H1 (cell line): ENCODE results near the gene SYTL1. TPM values are rescaled to one million over a fixed set of nuclear protein-coding genes. Genes with fewer than 3 reads are reported as not detected.

Experiments used
- CTCF ChIA-PET: fragments of 300-600 bp; sonication (Branson Sonifier 250); formaldehyde crosslinking; loops from one replicate; lab custom pipeline; 2021; ENCODE audit not compliant: partially characterized antibody; lab: Charles Lee
- POLR2A ChIA-PET: fragments of 300-600 bp; sonication (Branson Sonifier 250); formaldehyde crosslinking; loops from one replicate; lab custom pipeline; 2021; ENCODE audit warnings: inconsistent platforms; ENCODE audit not compliant: partially characterized antibody; lab: Charles Lee
- DNase-seq, 2 experiments: peaks; one replicate each; pipeline versions ENCODE4 v3.0.0 to v3.0.0-alpha.2; 2010 to 2022; ENCODE audit warnings: low spot score in 2 of 2, low read depth in 1 of 2, mixed read lengths in 1 of 2
- FAIRE-seq: peaks from 2 replicates; lab custom pipeline; 2011; peaks lifted over from hg19 to GRCh38; lab: Jason Lieb, UNC
- H2AFZ ChIP-seq: 2 replicates; pipeline ENCODE4 v1.8.1; 2012; ENCODE audit warnings: low read length, inconsistent platforms
- H2AK5ac ChIP-seq: 2 replicates; pipeline ENCODE4 v1.6.1; 2013; ENCODE audit warnings: low read depth, low read length
- H2BK120ac ChIP-seq: replicated peaks from 2 replicates; pipeline ENCODE3; 2013; ENCODE audit warnings: low read depth, low read length, inconsistent platforms
- H2BK12ac ChIP-seq: 2 replicates; pipeline ENCODE4 v1.6.1; 2013; ENCODE audit warnings: low read depth, low read length
- H2BK15ac ChIP-seq: 2 replicates; pipeline ENCODE4 v1.6.1; 2013; ENCODE audit warnings: low read length
- H2BK20ac ChIP-seq: 2 replicates; pipeline ENCODE4 v1.6.1; 2013; ENCODE audit warnings: low read length
- H2BK5ac ChIP-seq: 2 replicates; pipeline ENCODE4 v1.6.1; 2013; ENCODE audit warnings: low read depth, low read length
- H3K14ac ChIP-seq: 2 replicates; pipeline ENCODE4 v1.6.1; 2013; ENCODE audit warnings: inconsistent platforms; ENCODE audit not compliant: insufficient read length
- H3K18ac ChIP-seq: 2 replicates; pipeline ENCODE4 v1.6.1; 2013; ENCODE audit warnings: low read length; ENCODE audit errors: extremely low read depth
- H3K23ac ChIP-seq: 2 replicates; pipeline ENCODE4 v1.6.1; 2013; ENCODE audit warnings: inconsistent platforms; ENCODE audit not compliant: insufficient read length
- H3K23me2 ChIP-seq: 2 replicates; pipeline ENCODE4 v1.6.1; 2013; ENCODE audit warnings: low read depth, low read length
- H3K27ac ChIP-seq: 2 replicates; pipeline ENCODE4 v1.6.1; 2011; ENCODE audit warnings: low read depth, low read length, inconsistent platforms
- H3K27me3 ChIP-seq, 4 experiments: replicated peaks in 1 of 4; 1 replicate in 1 of 4; 2 replicates in 3 of 4; pipeline versions ENCODE4 v1.6.1 to v1.8.1; 2011 to 2013; ENCODE audit warnings: low read length in 3 of 4, mild to moderate bottlenecking in 3 of 4, inconsistent platforms in 2 of 4, mixed read lengths in 2 of 4, moderate library complexity in 1 of 4; ENCODE audit not compliant: control insufficient read depth in 3 of 4, insufficient read depth in 3 of 4; ENCODE audit errors: extremely low read depth in 1 of 4
- H3K36me3 ChIP-seq, 4 experiments: 2 replicates each; pipeline versions ENCODE4 v1.6.1 to v1.8.1; 2011 to 2013; ENCODE audit warnings: mild to moderate bottlenecking in 4 of 4, low read length in 3 of 4, moderate library complexity in 2 of 4, control low read depth in 1 of 4, inconsistent platforms in 1 of 4; ENCODE audit not compliant: insufficient read depth in 4 of 4, control insufficient read depth in 2 of 4
- H3K4ac ChIP-seq: replicated peaks from 2 replicates; pipeline ENCODE3; 2013; ENCODE audit warnings: low read length, low read depth, mixed read lengths, inconsistent platforms; ENCODE audit not compliant: insufficient read length
- H3K4me1 ChIP-seq, 4 experiments: replicated peaks in 1 of 4; 1 replicate in 1 of 4; 2 replicates in 3 of 4; pipeline versions ENCODE4 v1.6.1 to v1.8.1; 2011 to 2013; ENCODE audit warnings: low read length in 3 of 4, inconsistent platforms in 2 of 4, mixed read lengths in 1 of 4; ENCODE audit not compliant: insufficient read depth in 4 of 4, control insufficient read depth in 3 of 4
- H3K4me2 ChIP-seq, 2 experiments: 2 replicates each; pipeline versions ENCODE4 v1.6.1 to v1.8.1; 2011 to 2013; ENCODE audit warnings: low read depth in 2 of 2, low read length in 2 of 2, control low read depth in 1 of 2, inconsistent platforms in 1 of 2, mild to moderate bottlenecking in 1 of 2; ENCODE audit not compliant: insufficient read depth in 1 of 2
- H3K4me3 ChIP-seq, 4 experiments: fragments of 200-600, 300-600 bp in 1 of 4; sonication (generic), shearing (Covaris generic), sonication (Bioruptor Twin) in 1 of 4; 2 replicates each; pipeline versions ENCODE4 v1.5.1 to v1.8.1; 2011 to 2016; ENCODE audit warnings: low read length in 4 of 4, low read depth in 3 of 4, control low read depth in 2 of 4, inconsistent platforms in 2 of 4, mild to moderate bottlenecking in 2 of 4, mixed read lengths in 1 of 4, moderate library complexity in 1 of 4; ENCODE audit not compliant: insufficient read depth in 2 of 4; ENCODE audit errors: extremely low read depth in 1 of 4
- H3K56ac ChIP-seq: replicated peaks from 2 replicates; pipeline ENCODE3; 2013; ENCODE audit warnings: low read depth, mild to moderate bottlenecking, mixed read lengths, low read length, inconsistent platforms; ENCODE audit not compliant: insufficient read length
- H3K79me1 ChIP-seq: 2 replicates; pipeline ENCODE4 v1.6.1; 2013; ENCODE audit warnings: low read depth, low read length, control low read depth
- H3K79me2 ChIP-seq, 2 experiments: 2 replicates each; pipeline versions ENCODE4 v1.6.1 to v1.8.1; 2012 to 2013; ENCODE audit warnings: low read length in 2 of 2, mild to moderate bottlenecking in 2 of 2, inconsistent platforms in 1 of 2; ENCODE audit not compliant: insufficient read depth in 2 of 2, control insufficient read depth in 1 of 2
- H3K9ac ChIP-seq, 4 experiments: replicated peaks in 1 of 4; 1 replicate in 1 of 4; 2 replicates in 3 of 4; pipeline versions ENCODE4 v1.6.1 to v1.8.1; 2011 to 2013; ENCODE audit warnings: low read depth in 3 of 4, low read length in 3 of 4, control low read depth in 2 of 4, mild to moderate bottlenecking in 2 of 4, moderate library complexity in 2 of 4, inconsistent platforms in 1 of 4; ENCODE audit errors: extremely low read depth in 1 of 4
- H3K9me3 ChIP-seq, 2 experiments: 2 replicates each; pipeline versions ENCODE4 v1.6.1 to v1.8.1; 2012 to 2013; ENCODE audit warnings: mild to moderate bottlenecking in 2 of 2, moderate library complexity in 2 of 2, control low read depth in 1 of 2, inconsistent platforms in 1 of 2, low read depth in 1 of 2, low read length in 1 of 2, mixed read lengths in 1 of 2; ENCODE audit not compliant: insufficient read depth in 2 of 2
- H4K20me1 ChIP-seq, 2 experiments: replicated peaks in 1 of 2; 2 replicates each; pipeline versions ENCODE3 to v1.8.1; 2011 to 2013; ENCODE audit warnings: inconsistent platforms in 2 of 2, low read length in 2 of 2, mild to moderate bottlenecking in 1 of 2; ENCODE audit not compliant: insufficient read depth in 2 of 2, control insufficient read depth in 1 of 2
- H4K5ac ChIP-seq: 2 replicates; pipeline ENCODE4 v1.6.1; 2013; ENCODE audit warnings: low read length, low read depth, mixed read lengths, inconsistent platforms; ENCODE audit not compliant: insufficient read length
- H4K8ac ChIP-seq: 2 replicates; pipeline ENCODE4 v1.8.0; 2013; ENCODE audit warnings: mild to moderate bottlenecking, moderate library complexity, low read length, inconsistent platforms; ENCODE audit not compliant: insufficient read depth; ENCODE audit errors: extremely low read depth
- H4K91ac ChIP-seq: replicated peaks from 2 replicates; pipeline ENCODE3; 2013; ENCODE audit warnings: low read length, mixed read lengths, inconsistent platforms; ENCODE audit not compliant: insufficient read length
- ASH2L ChIP-seq: fragments of 200-600, 300-600 bp; sonication (generic); IDR thresholded peaks from one replicate; pipeline ENCODE4 v1.7.1; 2017; ENCODE audit warnings: low read length
- GABPA ChIP-seq: IDR thresholded peaks from 2 replicates; pipeline ENCODE4 v1.6.1; 2011; ENCODE audit warnings: mild to moderate bottlenecking, low read length, moderate library complexity, borderline replicate concordance; ENCODE audit not compliant: insufficient read depth
- HDAC2 ChIP-seq, 2 experiments: fragments of 300-600 bp in 1 of 2; sonication (generic) in 1 of 2; IDR thresholded peaks; 2 replicates each; pipeline ENCODE4 v1.6.1; 2011 to 2012; ENCODE audit warnings: low read depth in 2 of 2, low read length in 2 of 2, mild to moderate bottlenecking in 2 of 2, moderate library complexity in 2 of 2, borderline replicate concordance in 1 of 2, inconsistent platforms in 1 of 2
- POLR2A ChIP-seq, 2 experiments: IDR thresholded peaks; 1 replicate in 1 of 2; 2 replicates in 1 of 2; pipeline ENCODE4 v1.6.1; 2011; ENCODE audit warnings: low read depth in 2 of 2, low read length in 2 of 2, mild to moderate bottlenecking in 2 of 2; ENCODE audit errors: control extremely low read depth in 1 of 2
- RBBP5 ChIP-seq: IDR thresholded peaks from 2 replicates; pipeline ENCODE4 v1.7.1; 2012; ENCODE audit warnings: low read depth, mild to moderate bottlenecking, inconsistent platforms, low read length, moderate library complexity, borderline replicate concordance
- SUZ12 ChIP-seq: fragments of 200-600 bp; sonication (generic); IDR thresholded peaks from 2 replicates; pipeline ENCODE4 v1.6.1; 2012; ENCODE audit warnings: mild to moderate bottlenecking, inconsistent platforms, low read length, moderate library complexity, mixed read lengths
- YY1 ChIP-seq: IDR thresholded peaks from 2 replicates; pipeline ENCODE4 v1.6.1; 2011; ENCODE audit warnings: low read depth, mild to moderate bottlenecking, low read length
- WGBS, 2 experiments: shearing (Covaris generic) in 1 of 2; methylation state at CpG; one replicate each; pipeline versions ENCODE4 v1.1.6 to v1.1.7; 2013 to 2015; ENCODE audit warnings: low lambda C conversion rate in 2 of 2, mixed read lengths in 2 of 2, inconsistent platforms in 1 of 2, low coverage in 1 of 2, missing lambda C conversion rate in 1 of 2; ENCODE audit not compliant: insufficient replicate concordance in 2 of 2, insufficient coverage in 1 of 2, insufficient read length in 1 of 2; ENCODE audit errors: extremely low coverage in 1 of 2, missing lambda C conversion rate in 1 of 2; 5-methylcytosine and 5-hydroxymethylcytosine counted together
- polyA plus RNA-seq, 7 experiments: library from polyadenylated mRNA; depleted of rRNA in 3 of 7; stranded (reverse) in 5 of 7; unstranded in 2 of 7; fragments of >200 nt in 5 of 7; fragments of 200-250 nt in 2 of 7; gene quantifications; 1 replicate in 5 of 7; 2 replicates in 1 of 7; 4 replicates in 1 of 7; pipeline versions ENCODE4 v1.2.1 to v1.2.3, GENCODE V29; 2011 to 2013; ENCODE audit warnings: missing spikeins in 2 of 7, mixed read lengths in 2 of 7
- total RNA-seq: library from RNA; stranded (reverse); fragmentation: NEBNext Ultra II Directional; extraction: Animal tissue kit (Norgen Biotek cat#: 25700); gene quantifications from 2 replicates; pipeline ENCODE4 v1.2.1, GENCODE V29; 2021

SYTL1 gene
- total and polyA plus RNA-seq, 2 of the 8 experiments (the other 6 are each of a cell fraction or from before 2014, with no cell fraction given): 6.4 to 19.5 TPM

- no peak overlapping the region for H3K14ac ChIP-seq
- H3K9me3 ChIP-seq: no peaks in the 10 kb centered on the region
- ChIA-PET CTCF (interaction anchor here (0.5 to 17.9 kb wide), 39 partner anchors 8 to 356 kb away, joined by 3 to 321 read pairs (median 4); partner anchors contain the start of genes AHDC1, CD164L2, GPR3 and MAP3K6), POLR2A (interaction anchor here (0.8 to 3.0 kb wide), 21 partner anchors 8 to 263 kb away, joined by 3 to 17 read pairs (median 5); partner anchors contain the start of genes CD164L2, SYTL1 and WDTC1)
- no peaks in the 10 kb centered on the region for H3K79me2 ChIP-seq
- peak overlapping the region; percentile 93 for H3K18ac ChIP-seq
- no peaks in the 10 kb centered on the region for H3K27me3 ChIP-seq
- H3K4ac ChIP-seq: peak overlapping the region; percentile 30
- peak overlapping the region; percentile 25 for H2BK120ac ChIP-seq
- peaks cover 11 to 15% (median 13%) of the 10 kb centered on the region in 4 experiments for H3K4me1 ChIP-seq
- H4K8ac ChIP-seq: peak overlapping the region; percentile 81; the same call in 1 of the 2 replicates
- H2BK12ac ChIP-seq: peak overlapping the region; percentile 84; the same call in 1 of the 2 replicates
- H3K4me3 ChIP-seq: peak overlapping the region in 2 of 4 experiments; percentile 23 to 39; a peak in 4 of 8 replicates
- H3K56ac ChIP-seq: no peak overlapping the region
- H3K9ac ChIP-seq: no peak overlapping the region
- H2BK15ac ChIP-seq: peak overlapping the region; percentile 97; the same call in 1 of the 2 replicates
- peak in 1 of 2 experiments; percentile 76 for DNase-seq
- peak overlapping the region; percentile 49 for H4K91ac ChIP-seq
- no peaks in the 10 kb centered on the region for H3K79me1 ChIP-seq
- H2AFZ ChIP-seq: no peak overlapping the region
- H3K4me2 ChIP-seq: peak overlapping the region; percentile 65 to 73
- peak overlapping the region; percentile 57; the same call in 1 of the 2 replicates for H3K27ac ChIP-seq
- peak overlapping the region; percentile 66 for H4K5ac ChIP-seq
- H2AK5ac ChIP-seq: peak overlapping the region; percentile 88; the same call in 1 of the 2 replicates
- no peaks in the 10 kb centered on the region for H4K20me1 ChIP-seq
- H2BK5ac ChIP-seq: peak overlapping the region; percentile 96
- FAIRE-seq: peak; percentile 90
- no peaks in the 10 kb centered on the region for H3K36me3 ChIP-seq
- WGBS, 2 experiments: 37% methylated on average over 10 of the region's 11 CpGs; no CpG with 5 or more reads in 1 of the 2 experiments
- H3K23ac ChIP-seq: no peak overlapping the region
- 0 out of 2 replicates have a peak, but pooled peaks cover 3% of the 10 kb centered on the region for H3K23me2 ChIP-seq
- peak overlapping the region; percentile 93; the same call in 1 of the 2 replicates for H2BK20ac ChIP-seq
- TF ChIP-seq POLR2A (IDR thresholded peaks at IDR 0.05; ENCODE audit: control extremely low read depth in 1 of 2, low read depth in 2 of 2, low read length in 2 of 2) (0 out of 3 replicates have a peak, but pooled peaks of 1 of the 2 experiments have one; percentile 28), HDAC2 (IDR thresholded peaks at IDR 0.05; ENCODE audit: borderline replicate concordance in 1 of 2, low read depth in 2 of 2, low read length in 2 of 2) (peak in 1 of 2 experiments; percentile 79; a peak in 1 of 4 replicates), RBBP5 (peak; percentile 66; the same call in 1 of the 2 replicates), GABPA (no peak), SUZ12 (peak; percentile 45; the same call in 1 of the 2 replicates), ASH2L (peak; percentile 73), YY1 (peak; percentile 45)
Measured at GRCh38 chr1:27306892-27307761, 34.7 kb upstream of the SYTL1 start.
